Measurements from ENCODE around the gene ATP10D. TPM values are rescaled to one million over a fixed set of nuclear protein-coding genes. Genes with fewer than 3 reads are reported as not detected.

ATP10D gene
- total and polyA plus RNA-seq, 2 donors (not counting 3 experiments of a cell fraction or from before 2014, with no cell fraction given) = 34.1 to 40.2 TPM

- no peak for FAIRE-seq
- Histone ChIP-seq H3K4me1 (ENCODE audit: control insufficient read depth, extremely low read depth, insufficient read depth, low read length) (no peaks in the 10 kb centered on the region), H3K9me1 (replicated peaks; ENCODE audit: control insufficient read depth, extremely low read depth, insufficient read depth, low read length) (no peaks in the 10 kb centered on the region), H2AFZ (ENCODE audit: low read depth, low read length) (no peak overlapping the region), H4K20me1 (replicated peaks; ENCODE audit: control insufficient read depth, extremely low read depth, insufficient read depth, low read length) (no peaks in the 10 kb centered on the region), H3K79me2 (ENCODE audit: control insufficient read depth, insufficient read depth, low read length) (no peaks in the 10 kb centered on the region), H3K27ac (ENCODE audit: insufficient read depth, low read depth, low read length) (no peak overlapping the region), H3K4me2 (ENCODE audit: insufficient read depth, low read length) (no peak overlapping the region), H3K9me3 (replicated peaks; ENCODE audit: control insufficient read depth, insufficient read depth, low read length) (no peaks in the 10 kb centered on the region), H3K36me3 (ENCODE audit: control insufficient read depth in 2 of 2, extremely low read depth in 1 of 2, insufficient read depth in 2 of 2, low read length in 2 of 2) (peaks cover 0 to 5% of the 10 kb centered on the region in 2 experiments), H3K27me3 (ENCODE audit: control insufficient read depth in 2 of 2, insufficient read depth in 2 of 2, low read length in 2 of 2) (no peaks in the 10 kb centered on the region), H3K9ac (replicated peaks; ENCODE audit: extremely low read depth, insufficient read depth, low read length) (no peak overlapping the region), H3K4me3 (replicated peaks in 1 of 3; ENCODE audit: insufficient read depth in 1 of 3, low read depth in 1 of 3, low read length in 3 of 3) (no peak overlapping the region)
- DNase-seq (ENCODE audit: low read depth, low spot score) = no peak
- CTCF ChIA-PET = no interaction called here
- intact Hi-C loops (cut with micrococcal nuclease) (no loop called here), dilution Hi-C loops (cut with MboI; ENCODE audit: extremely low pct_ligation_motif_present, low sequenced_read_pairs) (no loop called here)
- no TSS peak for BruUV-seq (replicated peaks)
- no peak for TF ChIP-seq CTCF (IDR thresholded peaks at IDR 0.05; ENCODE audit: extremely low read depth in 1 of 2, insufficient read depth in 1 of 2, low read depth in 1 of 2, low read length in 2 of 2)
- POLR2A ChIA-PET = no interaction called here
These were observed 85.7 kb downstream of the ATP10D start for GRCh38 chr4:47570816-47571215.

GRCh38 chr4:47572981-47573380 is 87.9 kb downstream of the ATP10D start:
- no TSS peak for BruUV-seq (replicated peaks)
- H3K9me1 ChIP-seq (replicated peaks; ENCODE audit: control insufficient read depth, extremely low read depth, insufficient read depth, low read length) = no peaks in the 10 kb centered on the region
- no peaks in the 10 kb centered on the region for H3K27me3 ChIP-seq (ENCODE audit: control insufficient read depth in 2 of 2, insufficient read depth in 2 of 2, low read length in 2 of 2)
- DNase-seq (ENCODE audit: low read depth, low spot score) (no peak), FAIRE-seq (no peak)
- CTCF ChIA-PET = interaction anchor here (1.2 to 1.7 kb wide), 2 partner anchors 10 to 31 kb away, joined by 3 to 4 read pairs; no protein-coding TSS in a partner anchor
- intact Hi-C loops (cut with micrococcal nuclease) (no loop called here), dilution Hi-C loops (cut with MboI; ENCODE audit: extremely low pct_ligation_motif_present, low sequenced_read_pairs) (no loop called here)
- no peak overlapping the region for H2AFZ ChIP-seq (ENCODE audit: low read depth, low read length)
- no peaks in the 10 kb centered on the region for H3K79me2 ChIP-seq (ENCODE audit: control insufficient read depth, insufficient read depth, low read length)
- peaks cover 3 to 5% of the 10 kb centered on the region in 2 experiments for H3K36me3 ChIP-seq (ENCODE audit: control insufficient read depth in 2 of 2, extremely low read depth in 1 of 2, insufficient read depth in 2 of 2, low read length in 2 of 2)
- peaks cover 9% of the 10 kb centered on the region for H3K4me1 ChIP-seq (ENCODE audit: control insufficient read depth, extremely low read depth, insufficient read depth, low read length)
- POLR2A ChIA-PET = no interaction called here
- H3K9me3 ChIP-seq (replicated peaks; ENCODE audit: control insufficient read depth, insufficient read depth, low read length) = no peaks in the 10 kb centered on the region
- H4K20me1 ChIP-seq (replicated peaks; ENCODE audit: control insufficient read depth, extremely low read depth, insufficient read depth, low read length) = no peaks in the 10 kb centered on the region
- no peak overlapping the region for H3K27ac ChIP-seq (ENCODE audit: insufficient read depth, low read depth, low read length)
- H3K4me2 ChIP-seq (ENCODE audit: insufficient read depth, low read length) = no peak overlapping the region
- TF ChIP-seq POLR2AphosphoS5 (IDR thresholded peaks at IDR 0.05; ENCODE audit: insufficient read depth, low read depth, low read length) (no peak), EZH2 (IDR thresholded peaks at IDR 0.05; ENCODE audit: borderline replicate concordance, low read depth, low read length, severe bottlenecking) (no peak), CTCF (IDR thresholded peaks at IDR 0.05; ENCODE audit: extremely low read depth in 1 of 2, insufficient read depth in 1 of 2, low read depth in 1 of 2, low read length in 2 of 2) (no peak), JUN (IDR thresholded peaks at IDR 0.05; ENCODE audit: borderline replicate concordance, insufficient read depth, insufficient read length, low read depth) (no peak), GATA2 (IDR thresholded peaks at IDR 0.05; ENCODE audit: insufficient read depth, insufficient read length, low read depth, low read length) (no peak), MYC (IDR thresholded peaks at IDR 0.05; ENCODE audit: low read depth, low read length) (no peak), FOS (IDR thresholded peaks at IDR 0.05; ENCODE audit: borderline replicate concordance, insufficient read depth, low read length) (no peak), POLR2A (IDR thresholded peaks at IDR 0.05; ENCODE audit: low read depth, low read length) (no peak)
- TF ChIP-seq, protein P1, sequence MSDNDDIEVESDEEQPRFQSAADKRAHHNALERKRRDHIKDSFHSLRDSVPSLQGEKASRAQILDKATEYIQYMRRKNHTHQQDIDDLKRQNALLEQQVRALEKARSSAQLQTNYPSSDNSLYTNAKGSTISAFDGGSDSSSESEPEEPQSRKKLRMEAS (IDR thresholded peaks at IDR 0.05; ENCODE audit: insufficient read depth, insufficient read length) = no peak
- H3K9ac ChIP-seq (replicated peaks; ENCODE audit: extremely low read depth, insufficient read depth, low read length) = no peak overlapping the region
- H3K4me3 ChIP-seq (replicated peaks in 1 of 3; ENCODE audit: insufficient read depth in 1 of 3, low read depth in 1 of 3, low read length in 3 of 3) = no peak overlapping the region
